K562 (cell line): ENCODE measurements around the gene CMIP.

Experiments
- CREB3 ChIP-seq: fragments of 450-650 bp; conservative IDR thresholded peaks from 2 replicates; pipeline ENCODE4 v1.6.1; 2016; ENCODE audit warnings: missing genetic modification characterization, low read depth, mild to moderate bottlenecking, missing compliant biosample characterization, moderate library complexity
- CTCF ChIP-seq, 3 experiments: IDR thresholded peaks in 2 of 3; conservative IDR thresholded peaks in 1 of 3; 2 replicates each; pipeline ENCODE4 v1.5.1; 2011 to 2012; ENCODE audit warnings: low read length in 3 of 3, mild to moderate bottlenecking in 3 of 3, control low read depth in 2 of 3, improper control_type of control experiment in 1 of 3, inconsistent platforms in 1 of 3, low read depth in 1 of 3, mixed read lengths in 1 of 3, moderate library complexity in 1 of 3; ENCODE audit not compliant: insufficient read depth in 2 of 3
- E2F4 ChIP-seq: sonication (generic); formaldehyde crosslinking; IDR thresholded peaks from 2 replicates; pipeline ENCODE4 v1.8.0; 2022; ENCODE audit warnings: mild to moderate bottlenecking, low read depth, missing genetic modification reagents
- IRF2 ChIP-seq: sonication (generic); formaldehyde crosslinking; IDR thresholded peaks from 2 replicates; pipeline ENCODE4 v1.8.1; 2022; ENCODE audit warnings: mild to moderate bottlenecking, missing genetic modification reagents
- NCOA2 ChIP-seq, 2 experiments: fragments of 450-650 bp; IDR thresholded peaks; 2 replicates each; pipeline ENCODE4 v1.6.1; 2018; ENCODE audit warnings: mild to moderate bottlenecking in 2 of 2, moderate library complexity in 1 of 2; ENCODE audit not compliant: partially characterized antibody in 2 of 2
- POLR2A ChIP-seq: fragments of 450-650 bp; conservative IDR thresholded peaks from 2 replicates; pipeline ENCODE4 v1.6.1; 2016
- TEAD1 ChIP-seq, 2 experiments: fragments of 450-650 bp in 1 of 2; sonication (generic) in 1 of 2; formaldehyde crosslinking; IDR thresholded peaks; 2 replicates each; pipeline versions ENCODE4 v1.4.0 to v1.8.0; 2020 to 2022; ENCODE audit warnings: mild to moderate bottlenecking in 2 of 2, missing genetic modification reagents in 1 of 2
- ZBTB34 ChIP-seq: fragments of 250-450 bp; sonication (Bioruptor Pico); IDR thresholded peaks from 2 replicates; pipeline ENCODE4 v1.8.0; 2021; ENCODE audit warnings: mild to moderate bottlenecking, moderate library complexity
- ZNF146 ChIP-seq: IDR thresholded peaks from one replicate; pipeline ENCODE4 v1.6.1; 2018; ENCODE audit warnings: missing compliant biosample characterization; ENCODE audit not compliant: unreplicated experiment
- ZNF592 ChIP-seq: fragments of 450-650 bp; IDR thresholded peaks from 2 replicates; pipeline ENCODE4 v1.6.1; 2017; ENCODE audit warnings: antibody characterized with exemption, mild to moderate bottlenecking

GRCh38 chr16:81489547-81490267 lies 45.1 kb downstream of the CMIP start:
- TF ChIP-seq IRF2 (no peak), E2F4 (CRISPR knock-in tag) (no peak), CTCF (IDR thresholded peaks at IDR 0.05 in 2 of 3, conservative IDR thresholded peaks at IDR 0.05 in 1 of 3; ENCODE audit: insufficient read depth in 2 of 3, low read depth in 1 of 3, low read length in 3 of 3) (no peak), CREB3 (no peak), POLR2A (no peak), ZBTB34 (CRISPR knock-in tag) (no peak), ZNF146 (CRISPR knock-in tag) (no peak), NCOA2 (IDR thresholded peaks at IDR 0.05; ENCODE audit: partially characterized antibody in 2 of 2) (no peak), ZNF592 (no peak), TEAD1 (CRISPR knock-in tag; IDR thresholded peaks at IDR 0.05) (no peak)
